ENCODE results near the gene FKBP1A. TPM values are rescaled to one million over a fixed set of nuclear protein-coding genes. Genes with fewer than 3 reads are reported as not detected.

The FKBP1A gene
- 140 and 170 TPM in 2 replicates for total RNA-seq (2014; rRNA removed; shearing (Covaris generic))
- 102 and 111 TPM in 2 replicates for polyA plus RNA-seq (2014; cell fraction: nucleus; rRNA removed)

- DNase-seq (ENCODE audit: extremely low read depth, low read depth) = peak; percentile 86
Observed at GRCh38 chr20:1392693-1393506, at the start of gene FKBP1A. Gene FKBP1A, minus strand, starts transcription at chr20:1393054. Its CDS starts 56 bp downstream, at chr20:1392998.

DNA sequence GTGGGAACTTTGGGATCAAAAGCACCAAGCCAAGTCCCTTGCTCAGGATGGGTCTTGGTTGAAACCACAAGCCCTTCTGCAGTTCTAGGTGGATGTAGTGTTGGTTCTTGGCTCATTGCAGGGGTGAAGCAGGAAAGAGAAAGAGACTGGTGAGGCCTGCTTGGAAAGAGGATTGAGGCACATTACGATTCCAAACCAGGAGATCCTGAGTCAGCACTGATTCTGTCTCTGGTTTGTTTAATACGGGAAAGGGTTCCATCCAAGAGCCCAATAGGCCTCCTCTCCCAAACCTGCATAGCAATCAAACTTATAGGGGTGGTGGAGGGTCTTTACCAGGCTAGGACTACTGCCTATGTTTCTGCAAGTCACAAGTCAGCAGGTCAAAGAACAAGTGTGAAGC lies 49.5 kb upstream of the FKBP1A start:
- no peak for DNase-seq (ENCODE audit: extremely low read depth, low read depth)

GRCh38 chr20:1441133-1441532 lies 48.3 kb upstream of the FKBP1A start:
- DNase-seq (ENCODE audit: extremely low read depth, low read depth) = no peak

- no peak for DNase-seq (ENCODE audit: extremely low read depth, low read depth)
Observed at GRCh38 chr20:1440024-1440423, 47.2 kb upstream of the FKBP1A start.

DNA sequence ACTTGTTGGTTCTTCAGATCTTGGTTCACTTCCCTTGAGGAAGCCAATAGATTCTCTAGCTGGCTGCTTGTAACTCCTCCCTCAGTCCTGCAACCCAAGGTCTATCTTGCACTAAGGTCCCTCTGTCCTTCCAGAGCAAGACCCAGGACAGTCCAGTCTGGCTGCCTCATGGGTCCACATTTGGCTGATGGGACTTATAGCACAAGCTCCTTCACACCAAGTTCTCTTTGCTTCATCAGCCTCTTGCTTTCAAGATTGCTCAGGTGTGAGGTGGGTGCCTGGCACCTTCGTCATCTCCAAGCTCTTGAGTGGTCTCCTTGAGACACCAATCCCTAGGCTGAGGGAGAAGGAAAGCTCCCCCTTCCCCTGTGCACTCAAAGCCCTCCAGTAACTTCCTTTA lies 45.5 kb upstream of the FKBP1A start:
- DNase-seq (ENCODE audit: extremely low read depth, low read depth) = no peak

GRCh38 chr20:1437235-1437904 lies 44.5 kb upstream of the FKBP1A start:
- DNase-seq (ENCODE audit: extremely low read depth, low read depth) = peak; percentile 73

DNA sequence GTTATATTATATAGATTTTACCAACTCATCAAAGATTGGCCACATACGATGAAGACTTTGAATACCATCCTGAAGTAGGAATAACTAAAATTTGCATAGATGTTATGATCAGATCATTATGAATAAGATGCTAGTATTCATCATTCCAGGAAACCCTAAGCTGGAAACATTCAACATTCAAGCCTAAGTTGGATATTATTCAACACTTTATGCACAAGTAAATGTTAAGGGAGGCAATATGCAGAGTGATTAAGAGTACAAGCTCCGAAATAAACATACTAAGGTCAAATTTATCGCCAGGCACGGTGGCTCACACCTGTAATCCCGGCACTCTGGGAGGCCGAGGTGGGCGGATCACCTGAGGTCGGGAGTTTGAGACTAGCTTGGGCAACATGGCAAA lies 43.4 kb upstream of the FKBP1A start:
- DNase-seq (ENCODE audit: extremely low read depth, low read depth) = no peak

GRCh38 chr20:1435337-1435699 lies 42.5 kb upstream of the FKBP1A start:
- no peak for DNase-seq (ENCODE audit: extremely low read depth, low read depth)

GRCh38 chr20:1434571-1435336 lies 41.9 kb upstream of the FKBP1A start:
- DNase-seq (ENCODE audit: extremely low read depth, low read depth) = no peak

DNA sequence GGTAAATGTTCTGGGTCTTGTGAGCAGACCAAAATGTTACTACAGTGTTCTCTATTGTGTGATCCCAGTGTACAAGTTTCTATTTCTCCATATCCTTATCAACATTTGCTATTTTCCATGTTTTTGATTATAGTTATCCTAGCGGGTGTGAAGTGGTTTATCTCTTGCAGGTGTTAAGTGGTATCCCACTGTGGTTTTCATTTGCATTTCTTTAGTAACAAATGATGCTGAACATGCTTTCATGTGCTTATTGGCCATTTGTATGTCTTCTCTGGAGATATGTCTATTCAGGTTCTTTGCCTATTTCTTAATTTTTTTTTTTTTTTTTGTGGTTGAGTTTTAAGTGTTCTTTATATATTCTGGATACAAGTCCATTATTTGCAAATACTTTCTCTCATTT lies 38.3 kb upstream of the FKBP1A start:
- DNase-seq (ENCODE audit: extremely low read depth, low read depth) = no peak

- no peak for DNase-seq (ENCODE audit: extremely low read depth, low read depth)
Observed at GRCh38 chr20:1430004-1430451, 37.2 kb upstream of the FKBP1A start.

DNA sequence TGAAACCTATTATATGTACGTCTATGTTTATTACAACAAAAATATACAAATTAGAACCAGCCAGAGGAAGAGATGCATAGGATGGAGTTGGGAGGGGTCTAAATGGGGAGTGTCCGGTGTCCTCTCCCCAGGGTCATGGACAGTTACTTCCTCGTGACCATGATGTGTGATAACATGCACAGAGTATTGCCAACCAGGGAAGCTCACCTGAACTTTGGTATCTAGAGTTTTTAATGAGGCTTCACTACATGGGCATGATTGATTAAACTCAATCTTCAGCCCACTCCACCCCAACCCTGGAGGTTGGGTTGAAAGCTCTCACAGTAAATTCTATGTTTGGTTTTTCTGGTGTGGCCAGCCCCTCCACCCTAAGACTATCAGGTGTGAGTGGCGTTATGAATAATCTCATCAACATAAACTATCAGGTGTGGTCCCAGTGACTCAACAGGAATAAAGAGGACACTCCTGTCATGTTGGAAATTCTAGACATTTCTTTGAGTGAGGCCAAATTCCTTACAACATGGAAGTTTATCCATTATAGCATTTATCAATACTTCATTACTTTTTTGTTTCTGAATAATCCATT lies 36.4 kb upstream of the FKBP1A start:
- no peak for DNase-seq (ENCODE audit: extremely low read depth, low read depth)

DNA sequence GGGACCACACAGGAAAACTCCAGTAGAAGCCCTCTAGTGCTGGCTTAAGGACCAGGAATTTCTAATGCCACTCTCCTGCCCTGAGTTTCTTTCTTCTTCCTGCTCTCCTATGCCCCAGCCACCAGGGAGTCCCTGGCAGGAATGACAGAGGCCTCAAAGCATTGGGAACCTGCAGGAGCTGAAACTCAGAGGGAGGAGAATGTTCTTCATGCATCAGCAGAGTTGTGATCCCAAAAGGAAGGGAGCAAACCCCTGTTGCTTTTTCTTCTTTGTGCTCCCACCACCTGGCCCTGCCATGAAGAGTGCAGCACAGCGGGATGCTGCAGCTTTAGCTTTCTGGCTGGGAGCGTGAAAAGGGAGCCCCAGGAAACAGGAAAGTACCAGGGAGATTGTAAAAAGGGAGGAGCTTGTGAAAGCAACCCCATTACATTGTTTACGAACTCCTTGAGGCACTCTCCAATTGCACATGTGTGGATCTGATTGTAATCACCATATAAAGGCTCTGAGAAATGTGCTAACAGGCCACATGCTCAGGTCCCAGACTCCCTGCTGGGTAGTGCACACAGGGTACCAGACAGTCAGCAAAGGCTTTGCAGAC lies 34.7 kb upstream of the FKBP1A start:
- DNase-seq (ENCODE audit: extremely low read depth, low read depth) = no peak

- no peak for DNase-seq (ENCODE audit: extremely low read depth, low read depth)
Observed at GRCh38 chr20:1426231-1426849, 33.5 kb upstream of the FKBP1A start.

DNA sequence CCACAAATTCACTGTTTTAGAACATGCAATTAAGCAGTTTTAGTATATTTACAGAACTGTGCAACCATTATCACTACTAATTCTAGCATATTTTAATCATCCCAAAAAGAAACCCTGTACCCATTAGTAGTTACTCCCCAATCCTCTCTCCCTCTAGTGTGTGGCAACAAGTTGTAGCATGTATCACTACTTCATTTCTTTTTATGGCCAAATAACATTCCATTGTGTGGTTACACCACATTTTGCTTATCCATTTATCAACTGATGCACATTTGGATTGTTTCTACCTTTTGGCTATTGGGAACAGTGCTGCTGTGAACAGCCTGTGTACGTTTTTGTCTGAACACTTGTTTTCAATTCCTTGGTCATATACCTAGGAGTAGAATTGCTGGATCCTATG lies 31.5 kb upstream of the FKBP1A start:
- no peak for DNase-seq (ENCODE audit: extremely low read depth, low read depth)

DNA sequence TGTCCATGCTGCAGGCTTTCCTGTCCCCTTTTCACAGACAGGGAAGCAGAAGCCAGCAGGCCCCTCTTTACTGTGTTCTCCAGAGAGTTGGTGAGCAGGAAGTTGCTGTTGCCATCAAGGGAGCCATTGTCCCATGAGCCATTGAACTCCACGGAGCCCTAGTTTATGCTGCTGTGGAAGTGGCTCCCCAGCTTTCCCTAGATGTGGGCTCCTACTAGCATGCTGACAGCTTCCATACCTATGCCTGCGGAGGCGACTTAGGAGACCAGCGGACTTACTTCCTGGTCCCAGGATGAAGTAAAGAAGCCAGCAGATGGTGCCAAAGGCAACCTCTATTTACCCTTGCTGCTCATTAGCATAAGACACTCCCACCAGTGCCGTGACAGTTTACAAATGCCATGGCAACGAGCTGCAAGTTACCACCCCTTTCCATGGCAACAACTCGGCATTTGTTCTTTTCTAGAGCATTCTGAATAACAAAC lies 30.8 kb upstream of the FKBP1A start:
- peak; percentile 56 for DNase-seq (ENCODE audit: extremely low read depth, low read depth)

- no peak for DNase-seq (ENCODE audit: extremely low read depth, low read depth)
Observed at GRCh38 chr20:1423206-1423605, 30.4 kb upstream of the FKBP1A start.

- no peak for DNase-seq (ENCODE audit: extremely low read depth, low read depth)
Observed at GRCh38 chr20:1422753-1423152, 29.9 kb upstream of the FKBP1A start.

- DNase-seq (ENCODE audit: extremely low read depth, low read depth) = no peak
Observed at GRCh38 chr20:1420066-1420465, 27.2 kb upstream of the FKBP1A start.

GRCh38 chr20:1418350-1418749 lies 25.5 kb upstream of the FKBP1A start:
- DNase-seq (ENCODE audit: extremely low read depth, low read depth) = no peak
